B cell (primary cell): ENCODE data around the gene CITED4. TPM values are rescaled to one million over a fixed set of nuclear protein-coding genes. Genes with fewer than 3 reads are reported as not detected.

ENCODE experiments used
- ATAC-seq: fragments of 200-7000 bp; cut with Tn5 transposase; one replicate; pipeline ENCODE4 v1.10.0; 2021; ENCODE audit warnings: low read depth, mild to moderate bottlenecking, moderate number of reproducible peaks, moderate library complexity
- CTCF ChIA-PET: fragments of 350-600 bp; sonication (Branson Sonifier 250); formaldehyde crosslinking; loops from one replicate; lab custom pipeline; 2021; ENCODE audit warnings: antibody characterized with exemption, inconsistent platforms; lab: Charles Lee
- POLR2A ChIA-PET: fragments of 350-600 bp; sonication (Branson Sonifier 250); formaldehyde crosslinking; loops from one replicate; lab custom pipeline; 2021; ENCODE audit warnings: antibody characterized with exemption; lab: Charles Lee
- DNase-seq: peaks from one replicate; pipeline ENCODE4 v3.0.0; 2013
- H2AFZ ChIP-seq: 2 replicates; pipeline ENCODE4 v1.6.1; 2012; ENCODE audit warnings: mild to moderate bottlenecking, low read depth, low read length; ENCODE audit not compliant: insufficient read depth, poor library complexity, severe bottlenecking
- H3K27ac ChIP-seq, 2 donors: 1 replicate in 1 of 2; 2 replicates in 1 of 2; pipeline ENCODE4 v1.5.1; 2012 to 2013; ENCODE audit warnings: low read length in 2 of 2, mild to moderate bottlenecking in 2 of 2, moderate library complexity in 1 of 2
- H3K27me3 ChIP-seq, 4 experiments: fragments of 200-600 bp in 1 of 4; sonication (generic) in 1 of 4; replicated peaks in 1 of 4; 1 replicate in 2 of 4; 2 replicates in 2 of 4; pipeline versions ENCODE4 v1.6.1 to v1.7.0; 2013 to 2016; ENCODE audit warnings: low read length in 3 of 4, mild to moderate bottlenecking in 2 of 4, mixed read lengths in 1 of 4, moderate library complexity in 1 of 4; ENCODE audit not compliant: insufficient read depth in 4 of 4, control insufficient read depth in 3 of 4; ENCODE audit errors: control extremely low read depth in 1 of 4
- H3K36me3 ChIP-seq, 2 experiments: replicated peaks in 1 of 2; 1 replicate in 1 of 2; 2 replicates in 1 of 2; pipeline versions ENCODE4 v1.6.1 to v1.7.1; 2013; ENCODE audit warnings: low read length in 1 of 2; ENCODE audit not compliant: insufficient read depth in 2 of 2, control insufficient read depth in 1 of 2; ENCODE audit errors: control extremely low read depth in 1 of 2, extremely low read depth in 1 of 2
- H3K4me1 ChIP-seq, 2 donors: fragments of 200-600 bp in 1 of 2; sonication (generic) in 1 of 2; 1 replicate in 1 of 2; 2 replicates in 1 of 2; pipeline versions ENCODE4 v1.5.1 to v1.6.1; 2013 to 2017; ENCODE audit warnings: low read length in 2 of 2; ENCODE audit not compliant: control insufficient read depth in 2 of 2, insufficient read depth in 2 of 2
- H3K4me2 ChIP-seq: replicated peaks from 2 replicates; pipeline ENCODE3; 2012; ENCODE audit warnings: mild to moderate bottlenecking, low read depth, low read length; ENCODE audit not compliant: poor library complexity, severe bottlenecking
- H3K4me3 ChIP-seq, 5 experiments: fragments of 200-600 bp in 1 of 5; sonication (generic) in 1 of 5; 1 replicate in 3 of 5; 2 replicates in 2 of 5; pipeline versions ENCODE4 v1.5.1 to v1.7.0; 2011 to 2016; ENCODE audit warnings: low read length in 4 of 5, mild to moderate bottlenecking in 4 of 5, low read depth in 2 of 5, control low read depth in 1 of 5, moderate library complexity in 1 of 5; ENCODE audit not compliant: insufficient read depth in 1 of 5; ENCODE audit errors: control extremely low read depth in 1 of 5, extremely low read depth in 1 of 5
- H3K79me2 ChIP-seq: fragments of 200-600 bp; sonication (generic); one replicate; pipeline ENCODE4 v1.6.0; 2016; ENCODE audit warnings: low read length; ENCODE audit not compliant: control insufficient read depth, insufficient read depth
- H3K9ac ChIP-seq: fragments of 200-600 bp; sonication (generic); 2 replicates; pipeline ENCODE4 v1.6.1; 2017; ENCODE audit warnings: mild to moderate bottlenecking, low read length, moderate library complexity
- H3K9me3 ChIP-seq, 3 donors: one replicate each; pipeline versions ENCODE4 v1.6.1 to v1.7.1; 2013; ENCODE audit warnings: low read length in 2 of 3; ENCODE audit not compliant: control insufficient read depth in 2 of 3, insufficient read depth in 1 of 3; ENCODE audit errors: control extremely low read depth in 1 of 3
- H4K20me1 ChIP-seq: 2 replicates; pipeline ENCODE4 v1.6.0; 2012; ENCODE audit warnings: mild to moderate bottlenecking, low read length; ENCODE audit not compliant: insufficient read depth, control insufficient read depth, poor library complexity, severe bottlenecking
- H3K27ac Mint-ChIP-seq: one replicate; pipeline ENCODE4 v1.8.0; 2021; ENCODE audit warnings: mixed read lengths
- H3K27me3 Mint-ChIP-seq: one replicate; pipeline ENCODE4 v1.8.0; 2021; ENCODE audit warnings: mixed read lengths
- H3K4me1 Mint-ChIP-seq: one replicate; pipeline ENCODE4 v1.8.0; 2021; ENCODE audit warnings: mixed read lengths
- H3K4me3 Mint-ChIP-seq: one replicate; pipeline ENCODE4 v1.8.0; 2021; ENCODE audit warnings: mixed read lengths
- H3K9me3 Mint-ChIP-seq: one replicate; pipeline ENCODE4 v1.8.0; 2022; ENCODE audit warnings: mixed read lengths; ENCODE audit not compliant: insufficient read depth
- CTCF ChIP-seq: fragments of 200-600 bp; IDR thresholded peaks from one replicate; pipeline ENCODE4 v1.8.0; 2022; ENCODE audit warnings: antibody characterized with exemption, mild to moderate bottlenecking
- EZH2 ChIP-seq: IDR thresholded peaks from 2 replicates; pipeline ENCODE4 v1.6.1; 2012; ENCODE audit warnings: borderline replicate concordance, low read depth, mild to moderate bottlenecking, moderate library complexity, low read length; ENCODE audit not compliant: insufficient read depth, poor library complexity, severe bottlenecking
- WGBS: methylation state at CpG from one replicate; pipeline ENCODE4 v1.1.5; 2013; ENCODE audit warnings: missing lambda C conversion rate; ENCODE audit not compliant: insufficient coverage; 5-methylcytosine and 5-hydroxymethylcytosine counted together
- intact Hi-C: fragments of 100-400 bp; cut with micrococcal nuclease; formaldehyde crosslinking; loops from one replicate; pipeline ENCODE4 v1.10.0; 2022
- polyA plus RNA-seq: library from polyadenylated mRNA; depleted of rRNA; stranded (reverse); fragments of >200 nt; gene quantifications from 2 replicates; pipeline ENCODE4 v1.2.3, GENCODE V29; 2012
- total RNA-seq, 2 donors: library from RNA; stranded (reverse); fragments of 120-200 nt in 1 of 2; gene quantifications; 1 replicate in 1 of 2; 2 replicates in 1 of 2; pipeline versions ENCODE4 v1.2.3 to v1.2.4, GENCODE V29; 2013 to 2022

The CITED4 gene
- total and polyA plus RNA-seq, 2 donors (not counting 1 experiment from before 2014, with no cell fraction given): 3.2 to 5.6 TPM

- TF ChIP-seq CTCF: no peak
- TF ChIP-seq EZH2: no peak
- intact Hi-C loops: loop anchor here (1.0 to 5.0 kb wide), 3 partner anchors 16 to 126 kb away; partner anchors contain the start of genes CITED4 and NFYC
- Histone ChIP-seq H4K20me1 (no peaks in the 10 kb centered on the region), H3K36me3 (no peaks in the 10 kb centered on the region), H3K27me3 (peaks cover 0 to 6% (median 0%) of the 10 kb centered on the region in 4 experiments), H2AFZ (peak overlapping the region; percentile 92), H3K9me3 (peaks cover 0 to 2% (median 0%) of the 10 kb centered on the region in 3 donors), H3K9ac (peak overlapping the region; percentile 73), H3K4me2 (peak overlapping the region; percentile 98), H3K27ac (no peak overlapping the region), H3K79me2 (no peaks in the 10 kb centered on the region), H3K4me3 (peak overlapping the region; percentile 5 to 77 (median 62)), H3K4me1 (peaks cover 0 to 11% of the 10 kb centered on the region in 2 donors)
- no peak for ATAC-seq
- H3K27me3 Mint-ChIP-seq: no peaks in the 10 kb centered on the region
- 26% methylated on average over 19 of the region's 19 CpGs for WGBS
- H3K4me1 Mint-ChIP-seq: peaks cover 11% of the 10 kb centered on the region
- H3K9me3 Mint-ChIP-seq: no peaks in the 10 kb centered on the region
- H3K27ac Mint-ChIP-seq: peak overlapping the region; percentile 37
- peak overlapping the region; percentile 88 for H3K4me3 Mint-ChIP-seq
- CTCF ChIA-PET: no interaction called here
- DNase-seq: peak; percentile 38
- POLR2A ChIA-PET: no interaction called here
These were observed 44.3 kb downstream of the CITED4 start for GRCh38 chr1:40817791-40818263.

GRCh38 chr1:40815420-40815819 lies 46.7 kb downstream of the CITED4 start:
- POLR2A ChIA-PET: no interaction called here
- CTCF ChIA-PET: no interaction called here

More at GRCh38 chr1:40815420-40815819, 46.7 kb downstream of the CITED4 start:
- Mint-ChIP-seq H3K27me3 (no peaks in the 10 kb centered on the region), H3K9me3 (no peaks in the 10 kb centered on the region), H3K4me1 (peaks cover 12% of the 10 kb centered on the region), H3K4me3 (no peak overlapping the region), H3K27ac (no peak overlapping the region)
- Histone ChIP-seq H4K20me1 (no peaks in the 10 kb centered on the region), H3K9me3 (peaks cover 0 to 2% (median 0%) of the 10 kb centered on the region in 3 donors), H3K4me2 (no peak overlapping the region), H2AFZ (no peak overlapping the region), H3K4me3 (no peak overlapping the region), H3K79me2 (no peaks in the 10 kb centered on the region), H3K36me3 (no peaks in the 10 kb centered on the region), H3K27me3 (peaks cover 0 to 6% (median 0%) of the 10 kb centered on the region in 4 experiments), H3K4me1 (peaks cover 0 to 12% of the 10 kb centered on the region in 2 donors), H3K27ac (no peak overlapping the region), H3K9ac (no peak overlapping the region)
- DNase-seq (no peak), ATAC-seq (no peak)
- intact Hi-C loops: loop anchor here (5.0 kb wide), 1 partner anchor 123 kb away; the partner anchor contains the start of gene NFYC
- no peak for TF ChIP-seq EZH2
- no peak for TF ChIP-seq CTCF
- 83% methylated on average over 8 of the region's 9 CpGs for WGBS
